Stimulated activated CD8-positive, alpha-beta memory T cell treated with anti-CD3 and anti-CD28 coated beads, Interleukin-4, amount 100 ng/mL, for 1 hour (primary cell): ENCODE measurements around the gene UGT1A10.
"Not testable (repeated sequence)": the region's sequence is repeated elsewhere in the genome, so short reads cannot be mapped to it uniquely, and the experiment has no call there.

Source experiments
- DNase-seq, 2 donors: peaks; one replicate each; pipeline ENCODE4 v3.0.0-alpha.2; 2020; ENCODE audit warnings: low read depth in 2 of 2, low spot score in 1 of 2

Gene UGT1A10

GRCh38 chr2:233691443-233692433 lies 55.5 kb downstream of the UGT1A10 start:
- no peak for DNase-seq

- DNase-seq = no peak
Observed at GRCh38 chr2:233692648-233693047, 56.4 kb downstream of the UGT1A10 start, which contains the start of gene UGT1A6. UGT1A6 (plus strand) TSS chr2:233692890; CDS start chr2:233693005, 115 bp downstream.

- no peak for DNase-seq
Observed at GRCh38 chr2:233693963-233694362, 57.7 kb downstream of the UGT1A10 start.

GRCh38 chr2:233698740-233699139 lies 62.5 kb downstream of the UGT1A10 start:
- no peak for DNase-seq

GRCh38 chr2:233699424-233700027 lies 63.3 kb downstream of the UGT1A10 start:
- DNase-seq = no peak

GRCh38 chr2:233700028-233700635 lies 63.9 kb downstream of the UGT1A10 start:
- DNase-seq = no peak

GRCh38 chr2:233700842-233701241 lies 64.6 kb downstream of the UGT1A10 start:
- DNase-seq = not testable (repeated sequence)

GRCh38 chr2:233702238-233702637 lies 66.0 kb downstream of the UGT1A10 start:
- DNase-seq = no peak

- DNase-seq = no peak
Observed at GRCh38 chr2:233705911-233706506, 69.8 kb downstream of the UGT1A10 start.

GRCh38 chr2:233706720-233707119 lies 70.5 kb downstream of the UGT1A10 start:
- DNase-seq = no peak

GRCh38 chr2:233707940-233708644 lies 71.8 kb downstream of the UGT1A10 start:
- no peak for DNase-seq

GRCh38 chr2:233708942-233709341 lies 72.7 kb downstream of the UGT1A10 start:
- DNase-seq = no peak

- DNase-seq = peak; percentile 36 to 49
Observed at GRCh38 chr2:233711312-233712008, 75.2 kb downstream of the UGT1A10 start.

GRCh38 chr2:233712611-233713261 lies 76.5 kb downstream of the UGT1A10 start, which contains the start of gene UGT1A5:
UGT1A5 (plus strand) TSS chr2:233712907; CDS start chr2:233712992, 85 bp downstream.
- no peak for DNase-seq

GRCh38 chr2:233713262-233713615 lies 77.0 kb downstream of the UGT1A10 start:
- DNase-seq = no peak

GRCh38 chr2:233714121-233714520 lies 77.9 kb downstream of the UGT1A10 start:
- DNase-seq = no peak

- DNase-seq = no peak
Observed at GRCh38 chr2:233718552-233718951, 82.3 kb downstream of the UGT1A10 start, which contains the start of gene UGT1A4. UGT1A4 (plus strand) TSS chr2:233718736; CDS start chr2:233718821, 85 bp downstream.

GRCh38 chr2:233728723-233729301 lies 92.6 kb downstream of the UGT1A10 start, which contains the start of gene UGT1A3:
UGT1A3 (plus strand) TSS chr2:233729042; CDS start chr2:233729127, 85 bp downstream.
- no peak for DNase-seq
